Measurements from ENCODE around the gene LCE3B.

GRCh38 chr1:152654110-152654509 is 40.5 kb downstream of the LCE3B start:
- peak; percentile 91 for TF ChIP-seq CTCF (conservative IDR thresholded peaks at IDR 0.05; ENCODE audit: low read depth, low read length)
- TF ChIP-seq EZH2 (IDR thresholded peaks at IDR 0.05; ENCODE audit: borderline replicate concordance, low read depth, low read length, poor library complexity, severe bottlenecking) = no peak

Data from A673 (cell line).